Activated CD4-positive, alpha-beta T cell treated with anti-CD3 and anti-CD28 coated beads, Interleukin-2, amount 50 U/mL, for 16 hours (primary cell): ENCODE results near the gene ZIC4.

Experiments used
- DNase-seq: peaks from one replicate; pipeline ENCODE4 v3.0.0-alpha.2; 2020

ZIC4 gene

GRCh38 chr3:147406028-147406931, at the start of gene ZIC4:
ZIC4 (minus strand) TSS chr3:147406543; CDS start chr3:147402797, 3,746 bp downstream.
- no peak for DNase-seq

GRCh38 chr3:147449669-147450068, 43.3 kb upstream of the ZIC4 start:
- DNase-seq, result no peak

- no peak for DNase-seq
Measured at GRCh38 chr3:147447224-147447623, 40.9 kb upstream of the ZIC4 start.

GRCh38 chr3:147431751-147432150, 25.4 kb upstream of the ZIC4 start:
- no peak for DNase-seq

GRCh38 chr3:147428754-147429153, 22.4 kb upstream of the ZIC4 start:
- no peak for DNase-seq

- no peak for DNase-seq
Measured at GRCh38 chr3:147428326-147428725, 22.0 kb upstream of the ZIC4 start.

- no peak for DNase-seq
Measured at GRCh38 chr3:147427746-147428145, 21.4 kb upstream of the ZIC4 start.

GRCh38 chr3:147426931-147427330, 20.6 kb upstream of the ZIC4 start:
- no peak for DNase-seq

- no peak for DNase-seq
Measured at GRCh38 chr3:147425388-147425850, 19.1 kb upstream of the ZIC4 start.

- no peak for DNase-seq
Measured at GRCh38 chr3:147424581-147425387, 18.4 kb upstream of the ZIC4 start.

- DNase-seq, result no peak
Measured at GRCh38 chr3:147423798-147424580, 17.6 kb upstream of the ZIC4 start.

GRCh38 chr3:147423537-147423797, 17.1 kb upstream of the ZIC4 start:
- no peak for DNase-seq

- no peak for DNase-seq
Measured at GRCh38 chr3:147422601-147423536, 16.5 kb upstream of the ZIC4 start.

GRCh38 chr3:147422196-147422595, 15.9 kb upstream of the ZIC4 start:
- DNase-seq, result no peak

- DNase-seq, result no peak
Measured at GRCh38 chr3:147421184-147421912, 15.0 kb upstream of the ZIC4 start.

GRCh38 chr3:147420353-147421183, 14.2 kb upstream of the ZIC4 start:
- no peak for DNase-seq

GRCh38 chr3:147419781-147420224, 13.5 kb upstream of the ZIC4 start:
- DNase-seq, result no peak

GRCh38 chr3:147418808-147419701, 12.7 kb upstream of the ZIC4 start:
- DNase-seq, result no peak

GRCh38 chr3:147418371-147418781, 12.0 kb upstream of the ZIC4 start:
- DNase-seq, result no peak
